Measurements from ENCODE around the gene KRT85. TPM values are rescaled to one million over a fixed set of nuclear protein-coding genes. Genes with fewer than 3 reads are reported as not detected.

Gene KRT85
- total RNA-seq, 1 donor from 2014 or later, result not detected

GRCh38 chr12:52395761-52396434, 28.6 kb upstream of the KRT85 start:
- DNase-seq (ENCODE audit: low read depth), result no peak

GRCh38 chr12:52394836-52395405, 27.6 kb upstream of the KRT85 start:
- no peak for DNase-seq (ENCODE audit: low read depth)

DNA sequence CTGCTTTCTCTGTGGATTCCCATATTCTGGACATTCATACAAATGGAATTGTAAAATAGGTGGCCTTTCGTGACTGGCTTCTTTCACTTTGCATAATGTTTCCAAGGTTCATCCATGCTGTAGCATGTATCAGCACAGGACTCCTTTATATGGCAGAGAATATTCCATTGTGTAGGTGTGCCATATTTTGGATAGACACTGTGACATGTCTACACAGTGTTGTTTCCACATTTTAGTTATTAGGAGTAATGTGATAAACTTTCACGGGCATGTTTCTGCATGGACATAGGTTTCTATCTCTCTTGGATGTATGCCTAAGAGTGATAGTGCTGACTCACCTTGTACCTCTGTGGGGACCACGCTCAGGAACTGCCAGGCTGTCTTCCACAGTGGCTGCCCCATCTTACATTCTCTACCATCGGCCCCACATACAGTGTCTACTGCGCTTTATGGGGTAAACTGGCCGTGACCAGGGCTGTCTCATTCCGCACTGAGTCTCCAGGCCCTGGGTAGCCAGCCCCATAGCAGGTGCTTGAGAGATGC, 25.3 kb upstream of the KRT85 start:
- no peak for DNase-seq (ENCODE audit: low read depth)

- DNase-seq (ENCODE audit: low read depth), result peak; percentile 86
Observed at GRCh38 chr12:52391618-52392002, 24.3 kb upstream of the KRT85 start.

- DNase-seq (ENCODE audit: low read depth), result peak; percentile 35
Observed at GRCh38 chr12:52390739-52391617, 23.7 kb upstream of the KRT85 start.

DNA sequence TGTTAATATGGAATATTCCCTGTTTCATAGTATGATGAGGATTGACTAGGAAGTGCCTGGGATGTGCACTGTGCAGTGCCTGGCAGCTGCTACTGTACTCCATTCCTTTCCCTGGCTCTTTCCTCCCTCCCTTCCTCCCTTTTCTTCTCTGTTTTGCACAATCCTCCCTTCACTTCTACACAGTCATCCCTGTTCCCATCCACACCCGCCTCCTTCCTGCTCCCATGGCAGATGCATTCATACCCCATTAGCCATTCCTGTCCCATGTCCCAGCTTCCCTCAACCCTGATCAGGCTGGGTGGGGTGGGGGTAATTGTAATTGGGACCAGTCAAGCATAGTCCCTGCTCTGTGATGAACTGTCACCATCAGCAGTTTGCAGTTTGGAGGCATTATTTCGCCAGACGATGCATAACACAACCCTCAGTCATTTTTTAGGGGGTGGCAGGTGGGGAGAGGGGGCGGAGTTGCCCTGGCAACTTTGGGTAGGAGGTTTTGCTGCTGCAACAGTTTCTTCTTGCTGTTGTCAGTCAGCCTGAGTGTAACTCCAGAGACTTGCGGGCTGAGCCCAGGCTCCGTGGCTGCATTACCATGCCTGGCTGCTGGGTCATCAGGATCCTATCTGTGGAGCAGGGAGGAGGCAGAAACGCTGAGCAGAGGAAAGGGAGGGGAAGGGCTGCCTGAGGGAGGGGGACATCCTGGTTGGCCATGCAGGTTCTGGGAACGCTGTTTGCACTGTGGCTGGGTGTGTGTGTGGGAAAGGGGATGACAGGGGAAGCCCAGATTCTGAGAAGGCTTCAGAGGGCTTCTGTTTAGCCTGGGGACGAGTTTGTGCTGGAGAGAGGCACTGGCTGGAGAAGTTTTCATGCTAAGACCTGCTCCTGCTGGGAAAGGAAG, 22.3 kb upstream of the KRT85 start:
- DNase-seq (ENCODE audit: low read depth), result peak; percentile 73

DNA sequence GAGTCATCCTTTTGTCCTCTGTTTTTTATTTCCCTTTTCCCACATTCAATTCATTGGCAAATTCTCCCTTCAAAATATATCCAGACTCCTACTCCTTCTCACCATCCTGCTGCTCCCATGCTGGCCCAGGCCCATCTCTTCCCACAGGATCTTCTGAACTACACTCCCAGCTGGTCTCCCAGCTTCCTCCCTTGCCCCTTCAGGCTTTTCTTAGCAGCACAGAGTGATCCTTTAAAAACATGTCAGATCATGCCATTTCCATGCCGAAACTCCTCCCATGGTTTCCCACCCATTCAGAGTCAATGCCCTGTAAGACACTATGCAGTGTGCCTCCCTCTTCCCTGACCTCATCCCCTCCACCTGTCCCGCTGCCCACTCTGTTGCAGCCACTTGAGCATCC, 20.6 kb upstream of the KRT85 start:
- DNase-seq (ENCODE audit: low read depth), result no peak

- DNase-seq (ENCODE audit: low read depth), result no peak
Observed at GRCh38 chr12:52385226-52385702, 18.0 kb upstream of the KRT85 start, which contains the start of gene KRT84. Gene KRT84, minus strand, starts transcription at chr12:52385652. Its CDS starts 67 bp downstream, at chr12:52385585.

- peak; percentile 56 for DNase-seq (ENCODE audit: low read depth)
Observed at GRCh38 chr12:52383331-52383730, 16.1 kb upstream of the KRT85 start.

GRCh38 chr12:52382854-52383253, 15.6 kb upstream of the KRT85 start:
- DNase-seq (ENCODE audit: low read depth), result no peak

- no peak for DNase-seq (ENCODE audit: low read depth)
Observed at GRCh38 chr12:52381206-52381605, 13.9 kb upstream of the KRT85 start.

DNA sequence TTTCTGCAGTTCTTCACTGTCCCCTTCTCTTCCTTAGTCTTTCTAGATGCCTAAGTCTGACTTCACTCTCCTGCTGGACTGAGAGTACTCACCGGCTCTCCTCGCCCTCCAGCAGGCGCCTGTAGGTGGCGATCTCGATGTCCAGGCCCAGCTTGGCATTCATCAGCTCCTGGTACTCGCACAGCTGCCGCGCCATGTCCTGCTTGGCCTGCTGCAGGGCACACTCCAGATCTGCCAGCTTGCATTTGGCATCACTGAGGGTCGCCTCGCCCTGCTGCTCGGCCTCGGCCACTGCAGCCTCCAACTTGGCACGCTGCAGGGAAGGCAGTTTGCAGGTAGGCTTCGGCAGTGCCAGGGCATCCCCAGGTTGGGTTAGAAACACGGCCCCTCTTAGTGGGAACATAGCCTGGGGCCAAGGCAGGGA, 13.0 kb upstream of the KRT85 start:
- peak; percentile 74 for DNase-seq (ENCODE audit: low read depth)

- DNase-seq (ENCODE audit: low read depth), result no peak
Observed at GRCh38 chr12:52379536-52379935, 12.3 kb upstream of the KRT85 start.

- no peak for DNase-seq (ENCODE audit: low read depth)
Observed at GRCh38 chr12:52378091-52378490, 10.8 kb upstream of the KRT85 start.

GRCh38 chr12:52377266-52377665, 10.0 kb upstream of the KRT85 start:
- DNase-seq (ENCODE audit: low read depth), result no peak

GRCh38 chr12:52372216-52373154, 5.2 kb upstream of the KRT85 start:
- peak; percentile 91 for DNase-seq (ENCODE audit: low read depth)

GRCh38 chr12:52371716-52372115, 4.4 kb upstream of the KRT85 start:
- no peak for DNase-seq (ENCODE audit: low read depth)

- DNase-seq (ENCODE audit: low read depth), result peak; percentile 56
Observed at GRCh38 chr12:52370926-52371608, 3.8 kb upstream of the KRT85 start.

DNA sequence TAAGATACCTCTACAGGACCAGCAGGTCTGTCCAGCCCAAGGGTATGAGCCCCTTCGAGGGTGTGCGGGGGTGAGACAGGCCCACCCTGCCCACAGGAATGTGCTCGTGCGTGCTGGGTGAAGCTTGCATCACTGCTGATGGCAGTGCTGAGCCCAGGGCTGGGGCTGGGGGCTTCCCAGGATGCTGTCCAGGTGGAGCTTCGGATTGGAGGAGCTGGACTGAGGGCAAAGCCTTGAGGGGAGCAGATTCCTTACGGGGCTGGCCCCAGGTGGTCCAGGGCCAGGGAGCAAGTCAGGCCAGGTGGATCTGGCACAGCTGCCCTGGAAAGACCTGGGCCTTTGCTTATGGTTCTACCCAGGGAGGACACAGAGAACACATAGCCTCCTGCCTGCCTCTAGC, 2.5 kb upstream of the KRT85 start:
- DNase-seq (ENCODE audit: low read depth), result no peak

Data from myocyte (in vitro differentiated cells).